MM.1S (cell line): ENCODE results near the gene HLA-DRB1.
"Not testable (repeated sequence)": the region's sequence is repeated elsewhere in the genome, so short reads cannot be mapped to it uniquely, and the experiment has no call there.

Experiments
- DNase-seq: peaks from one replicate; pipeline ENCODE4 v3.0.0-alpha.2; 2015
- H2AFZ ChIP-seq: fragments of 300-600 bp; sonication (generic); 2 replicates; pipeline ENCODE4 v1.6.0; 2016; ENCODE audit warnings: antibody characterized with exemption, low read length
- H3F3A ChIP-seq: fragments of 300-600 bp; sonication (generic); 2 replicates; pipeline ENCODE4 v1.6.1; 2016; ENCODE audit warnings: mild to moderate bottlenecking, antibody characterized with exemption, low read length, moderate library complexity, mixed read lengths; ENCODE audit not compliant: insufficient read depth
- H3K27ac ChIP-seq: fragments of 300-600 bp; sonication (generic); 2 replicates; pipeline ENCODE4 v1.5.1; 2016; ENCODE audit warnings: mild to moderate bottlenecking, low read length
- H3K27me3 ChIP-seq: fragments of 300-600 bp; sonication (generic); replicated peaks from 2 replicates; pipeline ENCODE4 v1.6.0; 2016; ENCODE audit warnings: low read length; ENCODE audit not compliant: insufficient read depth
- H3K36me3 ChIP-seq: fragments of 300-600 bp; sonication (generic); replicated peaks from 2 replicates; pipeline ENCODE4 v1.6.1; 2016; ENCODE audit warnings: mild to moderate bottlenecking, low read length, mixed read lengths; ENCODE audit not compliant: insufficient read depth
- H3K4me1 ChIP-seq: fragments of 300-600 bp; sonication (generic); 2 replicates; pipeline ENCODE4 v1.6.1; 2016; ENCODE audit warnings: low read length, mixed read lengths
- H3K4me2 ChIP-seq: fragments of 300-600 bp; sonication (generic); 2 replicates; pipeline ENCODE4 v1.6.0; 2016; ENCODE audit warnings: low read depth, low read length
- H3K4me3 ChIP-seq: fragments of 300-600 bp; sonication (generic); 2 replicates; pipeline ENCODE4 v1.5.1; 2016; ENCODE audit warnings: low read length, mixed read lengths
- H3K79me2 ChIP-seq: fragments of 300-600 bp; sonication (generic); 2 replicates; pipeline ENCODE4 v1.6.1; 2016; ENCODE audit warnings: mixed run types, low read length, mixed read lengths
- H3K9ac ChIP-seq: fragments of 300-600 bp; sonication (generic); 2 replicates; pipeline ENCODE4 v1.6.1; 2016; ENCODE audit warnings: low read length, mixed read lengths
- H3K9me2 ChIP-seq: fragments of 300-600 bp; sonication (generic); replicated peaks from 2 replicates; pipeline ENCODE4 v1.6.1; 2016; ENCODE audit warnings: mild to moderate bottlenecking, low read length, mixed read lengths; ENCODE audit not compliant: insufficient read depth
- H3K9me3 ChIP-seq: fragments of 300-600 bp; sonication (generic); replicated peaks from 2 replicates; pipeline ENCODE4 v1.6.1; 2016; ENCODE audit warnings: mild to moderate bottlenecking, low read length, mixed read lengths; ENCODE audit not compliant: insufficient read depth
- H4K20me1 ChIP-seq: fragments of 300-600 bp; sonication (generic); 2 replicates; pipeline ENCODE4 v1.6.1; 2016; ENCODE audit warnings: mild to moderate bottlenecking, low read length, moderate library complexity, mixed read lengths; ENCODE audit not compliant: insufficient read depth
- CTCF ChIP-seq: fragments of 300-600 bp; sonication (generic); IDR thresholded peaks from 2 replicates; pipeline ENCODE4 v1.5.1; 2016; ENCODE audit warnings: antibody characterized with exemption, low read length, mixed read lengths
- EZH2 ChIP-seq: fragments of 300-600 bp; sonication (generic); optimal IDR thresholded peaks from 2 replicates; pipeline ENCODE3; 2017; ENCODE audit warnings: low read depth, mild to moderate bottlenecking, antibody characterized with exemption, low read length, mixed read lengths
- EZH2phosphoT487 ChIP-seq: fragments of 300-600 bp; sonication (generic); IDR thresholded peaks from 2 replicates; pipeline ENCODE4 v1.6.1; 2018; ENCODE audit warnings: antibody characterized with exemption, low read length

Gene HLA-DRB1

GRCh38 chr6:32602383-32602782 is 12.7 kb upstream of the HLA-DRB1 start:
- no peaks in the 10 kb centered on the region for H3K79me2 ChIP-seq
- no peak overlapping the region for H3K27ac ChIP-seq
- TF ChIP-seq EZH2phosphoT487 (no peak), CTCF (no peak), EZH2 (no peak)
- peaks cover 5% of the 10 kb centered on the region; the same call in 1 of the 2 replicates for H3K4me1 ChIP-seq
- H3K4me2 ChIP-seq, result no peak overlapping the region
- no peak for DNase-seq
- no peaks in the 10 kb centered on the region for H3K9me2 ChIP-seq
- H2AFZ ChIP-seq, result no peak overlapping the region
- H3K4me3 ChIP-seq, result no peak overlapping the region
- H3K9ac ChIP-seq, result no peak overlapping the region
- H3K36me3 ChIP-seq, result no peaks in the 10 kb centered on the region
- H3K9me3 ChIP-seq, result no peaks in the 10 kb centered on the region
- no peaks in the 10 kb centered on the region for H4K20me1 ChIP-seq
- no peaks in the 10 kb centered on the region for H3K27me3 ChIP-seq
- no peaks in the 10 kb centered on the region for H3F3A ChIP-seq

- no peak for DNase-seq
- Histone ChIP-seq H3K9me2 (no peaks in the 10 kb centered on the region), H3K36me3 (no peaks in the 10 kb centered on the region), H3K27ac (no peak overlapping the region), H2AFZ (no peak overlapping the region), H3K4me3 (no peak overlapping the region), H4K20me1 (no peaks in the 10 kb centered on the region), H3K9ac (no peak overlapping the region), H3F3A (no peaks in the 10 kb centered on the region), H3K79me2 (no peaks in the 10 kb centered on the region), H3K4me1 (no peaks in the 10 kb centered on the region), H3K4me2 (no peak overlapping the region), H3K27me3 (no peaks in the 10 kb centered on the region), H3K9me3 (no peaks in the 10 kb centered on the region)
- no peak for TF ChIP-seq EZH2phosphoT487
Observed at GRCh38 chr6:32597024-32597423, 7.4 kb upstream of the HLA-DRB1 start.

GRCh38 chr6:32590713-32591112 is 1.1 kb upstream of the HLA-DRB1 start:
- H4K20me1 ChIP-seq, H3K36me3 ChIP-seq, H3K4me1 ChIP-seq, DNase-seq, H3F3A ChIP-seq, H3K9me2 ChIP-seq, H3K9me3 ChIP-seq, H3K27ac ChIP-seq, H2AFZ ChIP-seq, H3K9ac ChIP-seq, H3K27me3 ChIP-seq, H3K4me3 ChIP-seq, H3K4me2 ChIP-seq, H3K79me2 ChIP-seq: not testable (repeated sequence)

- Histone ChIP-seq H3K4me1 (no peaks in the 10 kb centered on the region), H3K9me3 (no peaks in the 10 kb centered on the region), H3K79me2 (no peaks in the 10 kb centered on the region), H2AFZ (no peak overlapping the region), H3K9ac (no peak overlapping the region), H3K27me3 (no peaks in the 10 kb centered on the region), H3K36me3 (no peaks in the 10 kb centered on the region), H3F3A (no peaks in the 10 kb centered on the region), H3K4me3 (no peak overlapping the region), H4K20me1 (no peaks in the 10 kb centered on the region), H3K4me2 (no peak overlapping the region), H3K9me2 (no peaks in the 10 kb centered on the region), H3K27ac (no peak overlapping the region)
- TF ChIP-seq EZH2 (no peak), EZH2phosphoT487 (no peak), CTCF (no peak)
- no peak for DNase-seq
Observed at GRCh38 chr6:32588156-32588555, 1.5 kb downstream of the HLA-DRB1 start.
